HG02943 (cell line): ENCODE results near the gene LAMB4.

Source experiments
- ATAC-seq: cut with Tn5 transposase; IDR thresholded peaks from one replicate; pipeline ENCODE4 v1.9.1; 2021; ENCODE audit warnings: mild to moderate bottlenecking, low read depth, moderate library complexity; ENCODE audit not compliant: unreplicated experiment

Gene LAMB4

GRCh38 chr7:108018668-108019067 is 111.5 kb downstream of the LAMB4 start:
- no peak for ATAC-seq

- no peak for ATAC-seq
Measured at GRCh38 chr7:108017776-108018151, 112.4 kb downstream of the LAMB4 start.

GRCh38 chr7:108016841-108017775 is 113.1 kb downstream of the LAMB4 start:
- ATAC-seq = no peak

GRCh38 chr7:108015740-108016139 is 114.4 kb downstream of the LAMB4 start:
- ATAC-seq = no peak

- ATAC-seq = no peak
Measured at GRCh38 chr7:108014747-108015682, 115.1 kb downstream of the LAMB4 start.

GRCh38 chr7:108014215-108014614 is 115.9 kb downstream of the LAMB4 start:
- no peak for ATAC-seq

- no peak for ATAC-seq
Measured at GRCh38 chr7:108012499-108013430, 117.4 kb downstream of the LAMB4 start.

GRCh38 chr7:108010377-108010776 is 119.8 kb downstream of the LAMB4 start:
- no peak for ATAC-seq

GRCh38 chr7:108009873-108010272 is 120.3 kb downstream of the LAMB4 start:
- no peak for ATAC-seq

- no peak for ATAC-seq
Measured at GRCh38 chr7:108008827-108009226, 121.3 kb downstream of the LAMB4 start.

GRCh38 chr7:108008240-108008639 is 121.9 kb downstream of the LAMB4 start:
- ATAC-seq = no peak

GRCh38 chr7:108007762-108008161 is 122.4 kb downstream of the LAMB4 start:
- no peak for ATAC-seq

GRCh38 chr7:108007261-108007660 is 122.9 kb downstream of the LAMB4 start:
- no peak for ATAC-seq

- no peak for ATAC-seq
Measured at GRCh38 chr7:108004220-108005142, 125.7 kb downstream of the LAMB4 start.

GRCh38 chr7:108003599-108003935 is 126.6 kb downstream of the LAMB4 start:
- no peak for ATAC-seq

- ATAC-seq = no peak
Measured at GRCh38 chr7:108002726-108003598, 127.2 kb downstream of the LAMB4 start, which contains the start of gene LAMB1. Gene LAMB1 (minus strand): TSS chr7:108003161. CDS start chr7:108002885, 276 bp downstream.

GRCh38 chr7:108001764-108002725 is 128.1 kb downstream of the LAMB4 start:
- ATAC-seq = no peak
